ENCODE data around the gene SIK2.

The SIK2 gene

DNA sequence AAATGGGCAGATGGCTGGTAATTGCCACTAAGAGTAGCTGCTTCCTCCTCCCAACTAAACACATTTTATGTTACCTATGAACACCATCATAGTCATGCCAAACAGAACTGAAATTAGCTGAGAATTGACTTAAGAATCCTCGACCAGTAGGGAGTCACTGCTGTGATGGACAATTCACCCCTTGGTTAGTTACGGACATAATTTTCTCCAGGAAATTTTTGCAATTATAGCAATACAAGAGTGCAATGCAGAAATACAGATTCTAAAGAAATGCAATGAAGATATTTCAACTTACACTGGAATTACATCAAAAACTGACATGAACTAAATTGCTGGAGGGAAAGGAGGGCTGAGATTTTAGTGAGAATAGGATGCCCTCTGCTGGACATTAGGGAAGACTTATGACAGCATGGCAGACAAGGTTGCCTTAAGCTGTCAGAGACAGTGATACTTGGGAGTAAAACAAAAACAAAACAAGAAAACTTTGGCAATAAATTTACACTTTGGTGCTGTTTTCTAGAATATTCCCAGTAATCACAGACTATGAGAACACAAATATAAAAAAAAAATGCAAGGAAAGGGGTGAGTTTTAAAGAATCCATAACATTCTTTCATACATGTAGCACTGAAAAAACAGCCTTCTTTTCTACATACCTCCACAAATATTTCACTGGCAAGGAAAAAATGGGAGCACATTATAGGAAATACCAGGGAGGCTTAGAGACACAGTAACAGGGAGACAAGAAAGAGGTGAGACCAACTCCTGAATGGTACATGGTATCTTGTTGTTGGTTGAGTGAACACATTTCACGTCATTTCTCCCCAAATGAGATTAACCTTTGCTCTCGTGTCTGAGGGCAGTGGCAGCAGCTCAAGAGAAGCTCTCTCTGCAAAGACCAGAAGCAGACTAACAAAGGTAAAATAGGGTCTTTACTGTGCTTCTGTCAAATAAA lies 175.1 kb downstream of the SIK2 start:
- in situ Hi-C loops (cut with HindIII; ENCODE audit: low sequenced_read_pairs): loop anchor here (5.0 kb wide), 2 partner anchors 70 to 90 kb away; no protein-coding TSS in a partner anchor
- TF ChIP-seq CTCF (IDR thresholded peaks at IDR 0.05; ENCODE audit: low read depth, low read length, missing control alignments): peak; percentile 72
- no peak overlapping the region for H3K4me3 ChIP-seq (ENCODE audit: low read depth, low read length)
- peak; percentile 65 for DNase-seq (ENCODE audit: low read depth)

DNA sequence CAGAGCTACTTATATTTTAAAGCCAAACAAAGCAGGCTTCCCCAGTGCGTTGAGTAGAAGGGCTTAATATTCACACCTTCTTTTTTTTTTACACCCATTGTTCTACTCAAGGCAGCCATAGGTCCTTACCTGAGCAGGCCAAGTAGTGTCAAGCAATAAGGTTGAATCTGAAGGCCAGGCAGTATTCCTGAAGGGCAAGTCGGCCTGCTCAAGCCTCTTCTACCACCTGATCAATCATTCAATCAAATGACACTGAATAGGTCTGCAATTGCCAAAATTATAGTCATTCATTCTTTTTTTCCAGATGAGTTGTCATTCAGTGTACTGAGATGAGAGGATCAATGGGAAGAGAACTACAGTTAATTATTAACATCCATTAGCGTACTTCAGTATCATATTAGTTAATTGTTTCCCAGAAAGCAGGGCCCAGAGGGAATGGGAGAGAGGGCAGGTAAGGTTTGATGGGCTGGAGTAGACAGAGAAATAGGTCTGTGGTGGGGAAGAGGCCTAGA lies 175.9 kb downstream of the SIK2 start:
- DNase-seq (ENCODE audit: low read depth): no peak
- H3K4me3 ChIP-seq (ENCODE audit: low read depth, low read length): no peak overlapping the region
- in situ Hi-C loops (cut with HindIII; ENCODE audit: low sequenced_read_pairs): loop anchor here (5.0 kb wide), 2 partner anchors 69 to 91 kb away; no protein-coding TSS in a partner anchor
- TF ChIP-seq CTCF (IDR thresholded peaks at IDR 0.05; ENCODE audit: low read depth, low read length, missing control alignments): no peak

GRCh38 chr11:111779118-111779517 lies 176.9 kb downstream of the SIK2 start:
- DNase-seq (ENCODE audit: low read depth): no peak
- in situ Hi-C loops (cut with HindIII; ENCODE audit: low sequenced_read_pairs): loop anchor here (5.0 kb wide), 2 partner anchors 68 to 92 kb away; no protein-coding TSS in a partner anchor
- H3K4me3 ChIP-seq (ENCODE audit: low read depth, low read length): no peak overlapping the region
- TF ChIP-seq CTCF (IDR thresholded peaks at IDR 0.05; ENCODE audit: low read depth, low read length, missing control alignments): no peak

Data from astrocyte of the cerebellum (primary cell).